Lower lobe of right lung (tissue), 2 donors: ENCODE measurements around the gene RAB11FIP5. TPM values are rescaled to one million over a fixed set of nuclear protein-coding genes. Genes with fewer than 3 reads are reported as not detected.

Experiments used
- ATAC-seq, 2 donors: fragments of 200-7000 bp; cut with Tn5 transposase; one replicate each; pipeline ENCODE4 v1.9.1; 2020 to 2022; ENCODE audit warnings: mild to moderate bottlenecking in 2 of 2, moderate library complexity in 2 of 2
- DNase-seq: peaks from one replicate; pipeline ENCODE4 v3.0.0-alpha.2; 2020
- H3K27ac ChIP-seq: fragments of 200-600 bp; one replicate; pipeline ENCODE4 v1.8.0; 2022
- H3K27me3 ChIP-seq: fragments of 200-600 bp; one replicate; pipeline ENCODE4 v1.8.0; 2022; ENCODE audit warnings: low read depth
- H3K36me3 ChIP-seq: fragments of 200-600 bp; one replicate; pipeline ENCODE4 v1.8.0; 2022; ENCODE audit warnings: mild to moderate bottlenecking
- H3K4me1 ChIP-seq: fragments of 200-600 bp; one replicate; pipeline ENCODE4 v1.8.0; 2022
- H3K4me3 ChIP-seq: fragments of 200-600 bp; one replicate; pipeline ENCODE4 v1.8.0; 2022; ENCODE audit warnings: mild to moderate bottlenecking
- H3K9me3 ChIP-seq: fragments of 200-600 bp; one replicate; pipeline ENCODE4 v1.8.0; 2022
- intact Hi-C: fragments of 100-400 bp; cut with DNase I; formaldehyde crosslinking; loops from one replicate; pipeline ENCODE4 v1.11.0; 2022
- total RNA-seq: library from RNA; stranded (reverse); fragmentation: NEBNext Ultra II Directional; extraction: Animal tissue kit (Norgen Biotek cat#: 25700); gene quantifications from one replicate; pipeline ENCODE4 v1.2.1, GENCODE V29; 2021
- TF ChIP-seq, protein P1 (sequence below): fragments of 200-600 bp; IDR thresholded peaks from one replicate; pipeline ENCODE4 v1.8.0; 2022; ENCODE audit warnings: antibody characterized with exemption, mild to moderate bottlenecking
- donor health status: DM: no; HTN: yes; CAD: no; lungs with severe emphysema.

RAB11FIP5 gene
- total RNA-seq, 1 donor from 2014 or later, result 20.6 TPM

DNA sequence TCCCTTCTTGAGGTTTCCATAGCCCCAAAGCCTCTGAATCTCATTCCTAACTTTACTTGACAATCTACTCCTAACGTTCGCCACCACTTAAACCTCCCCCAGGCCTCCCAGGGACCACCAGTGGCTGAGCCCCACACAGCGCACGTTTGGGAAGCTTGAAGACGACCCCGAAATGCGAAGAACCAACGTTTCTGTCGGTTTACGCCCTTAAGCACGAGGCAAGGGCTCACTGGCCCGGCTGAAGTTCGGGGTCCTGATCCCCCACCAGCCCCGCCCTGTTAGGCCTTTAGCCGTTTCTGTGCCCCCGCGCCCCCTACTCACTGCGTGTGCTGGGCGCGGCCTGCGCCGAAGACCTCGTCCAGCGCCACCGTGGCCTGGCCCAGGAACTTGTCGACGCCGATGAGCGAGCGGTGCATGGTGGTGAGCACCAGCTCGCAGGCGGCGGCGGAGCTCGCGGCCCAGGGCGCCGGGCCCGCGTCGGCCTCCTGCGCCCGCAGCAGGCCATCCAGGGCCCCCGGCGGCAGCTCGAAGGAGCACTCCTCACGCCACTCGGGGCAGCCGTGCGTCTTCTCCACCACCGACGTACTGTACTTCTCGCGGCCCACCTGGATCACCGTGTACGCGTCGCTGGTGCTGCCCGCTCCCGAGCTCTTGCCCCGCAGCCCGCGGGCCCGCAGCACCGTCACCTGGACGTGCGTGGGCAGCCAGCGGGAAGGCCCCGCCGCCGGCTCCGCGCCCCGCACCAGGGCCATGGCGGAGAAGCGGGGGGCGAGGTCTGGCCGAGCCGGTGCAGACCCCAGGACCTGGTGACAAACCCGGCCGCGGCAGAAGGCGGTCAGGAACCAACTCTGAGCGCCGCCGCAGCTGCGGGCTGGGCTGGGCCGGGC is 479 bp downstream of the RAB11FIP5 start:
- H3K4me1 ChIP-seq, result peaks cover 47% of the 10 kb centered on the region
- peak; percentile 60 for DNase-seq
- peak overlapping the region; percentile 83 for H3K27ac ChIP-seq
- ATAC-seq, result peak; percentile 55 to 65
- peak overlapping the region; percentile 89 for H3K4me3 ChIP-seq
- no peaks in the 10 kb centered on the region for H3K36me3 ChIP-seq
- TF ChIP-seq, protein P1, sequence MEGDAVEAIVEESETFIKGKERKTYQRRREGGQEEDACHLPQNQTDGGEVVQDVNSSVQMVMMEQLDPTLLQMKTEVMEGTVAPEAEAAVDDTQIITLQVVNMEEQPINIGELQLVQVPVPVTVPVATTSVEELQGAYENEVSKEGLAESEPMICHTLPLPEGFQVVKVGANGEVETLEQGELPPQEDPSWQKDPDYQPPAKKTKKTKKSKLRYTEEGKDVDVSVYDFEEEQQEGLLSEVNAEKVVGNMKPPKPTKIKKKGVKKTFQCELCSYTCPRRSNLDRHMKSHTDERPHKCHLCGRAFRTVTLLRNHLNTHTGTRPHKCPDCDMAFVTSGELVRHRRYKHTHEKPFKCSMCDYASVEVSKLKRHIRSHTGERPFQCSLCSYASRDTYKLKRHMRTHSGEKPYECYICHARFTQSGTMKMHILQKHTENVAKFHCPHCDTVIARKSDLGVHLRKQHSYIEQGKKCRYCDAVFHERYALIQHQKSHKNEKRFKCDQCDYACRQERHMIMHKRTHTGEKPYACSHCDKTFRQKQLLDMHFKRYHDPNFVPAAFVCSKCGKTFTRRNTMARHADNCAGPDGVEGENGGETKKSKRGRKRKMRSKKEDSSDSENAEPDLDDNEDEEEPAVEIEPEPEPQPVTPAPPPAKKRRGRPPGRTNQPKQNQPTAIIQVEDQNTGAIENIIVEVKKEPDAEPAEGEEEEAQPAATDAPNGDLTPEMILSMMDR, result no peak
- intact Hi-C loops, result no loop called here
- H3K9me3 ChIP-seq, result no peaks in the 10 kb centered on the region
- H3K27me3 ChIP-seq, result no peaks in the 10 kb centered on the region

DNA sequence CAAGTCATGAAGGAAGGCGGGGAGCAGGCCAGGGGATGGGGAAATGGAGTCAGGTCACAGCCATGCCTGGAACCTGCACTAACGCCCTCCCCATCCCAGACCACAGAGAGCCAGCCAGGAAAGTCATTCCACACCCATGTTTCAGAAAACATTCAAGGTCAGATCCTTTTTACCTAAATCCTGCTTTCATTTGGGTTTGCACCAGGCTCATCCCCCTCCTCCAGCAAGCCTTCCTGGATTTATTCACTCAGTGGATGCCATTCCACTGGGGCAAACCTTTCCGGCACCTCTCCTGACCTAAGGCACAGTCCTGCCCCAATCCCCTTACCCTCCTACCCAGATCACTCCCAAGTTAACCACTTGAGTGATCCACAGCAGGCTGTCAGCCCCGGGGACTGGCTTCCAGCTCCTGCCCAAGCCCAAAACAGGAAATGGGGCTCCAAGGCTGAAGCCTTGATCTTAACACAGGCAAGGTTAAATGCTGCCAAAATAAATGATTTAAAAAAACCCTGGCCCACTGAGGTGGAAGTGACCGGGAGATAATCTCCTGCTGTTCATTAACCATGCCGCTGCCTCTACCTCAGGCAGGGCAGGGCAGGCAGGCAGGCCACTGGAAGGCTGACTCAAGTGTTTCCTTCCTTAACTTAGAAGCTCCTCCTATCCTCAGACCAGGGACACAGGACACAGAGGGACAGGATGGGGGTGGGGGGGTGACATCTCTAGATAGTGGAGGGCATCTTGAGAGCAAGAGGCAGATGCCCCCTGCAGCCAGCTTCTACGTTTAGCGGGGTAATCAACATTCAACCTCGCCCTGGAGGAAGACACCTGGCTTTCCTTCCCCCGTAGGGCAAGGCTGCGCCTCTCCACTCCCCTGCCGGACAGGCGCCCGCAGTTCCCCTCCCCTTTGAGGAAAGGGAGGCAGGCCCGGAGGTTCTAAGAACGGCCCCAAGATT is 1.4 kb downstream of the RAB11FIP5 start:
- Histone ChIP-seq H3K27me3 (no peaks in the 10 kb centered on the region), H3K9me3 (no peaks in the 10 kb centered on the region), H3K4me3 (peak overlapping the region; percentile 89), H3K36me3 (no peaks in the 10 kb centered on the region), H3K4me1 (peaks cover 56% of the 10 kb centered on the region), H3K27ac (peak overlapping the region; percentile 83)
- intact Hi-C loops, result no loop called here
- DNase-seq (no peak), ATAC-seq (peak; percentile 32 to 40)
- TF ChIP-seq, protein P1, result no peak

DNA sequence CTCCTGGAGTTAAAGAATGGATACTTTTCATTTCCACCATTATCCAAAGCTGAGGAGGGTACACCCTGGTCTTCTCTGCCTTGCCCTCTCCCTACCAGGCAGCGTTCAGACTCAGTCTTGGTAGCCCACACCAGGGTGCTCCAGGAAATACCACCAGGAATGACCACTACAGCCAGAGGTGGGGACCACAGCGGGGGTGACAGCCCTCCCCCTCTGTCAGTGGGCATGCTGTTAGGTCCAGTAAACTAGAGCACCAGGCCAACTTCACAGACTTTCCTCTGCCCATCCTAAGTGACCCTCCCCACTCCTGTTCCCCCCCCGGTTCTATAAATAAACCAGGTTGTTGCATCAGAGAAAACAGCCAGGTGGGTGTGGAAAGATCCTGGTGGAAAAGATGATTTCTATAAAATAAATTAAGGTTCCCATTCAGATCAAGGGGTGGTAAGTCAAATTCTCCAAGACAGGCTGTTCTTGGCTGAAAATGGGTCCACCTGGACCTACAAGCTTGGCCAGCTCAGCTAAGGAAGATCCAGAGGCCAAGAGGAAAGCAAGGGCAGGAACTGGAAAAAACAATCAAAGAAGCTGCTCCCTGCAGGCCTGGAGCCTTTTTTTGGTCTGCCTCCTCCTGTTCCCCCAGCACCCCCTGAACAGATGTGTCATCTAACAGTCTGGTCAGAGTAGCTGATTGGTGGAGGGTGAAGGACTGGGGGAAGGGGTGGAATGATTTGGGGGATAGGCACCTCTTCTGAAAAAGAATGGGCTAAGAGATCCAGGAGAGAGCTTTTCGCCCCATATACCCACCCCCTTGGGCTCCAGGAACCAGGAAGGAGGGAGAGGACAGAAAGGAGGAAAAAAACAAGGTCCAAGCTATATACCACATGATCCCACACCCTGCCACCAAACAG is 2.3 kb downstream of the RAB11FIP5 start:
- peak overlapping the region; percentile 83 for H3K27ac ChIP-seq
- intact Hi-C loops, result no loop called here

DNA sequence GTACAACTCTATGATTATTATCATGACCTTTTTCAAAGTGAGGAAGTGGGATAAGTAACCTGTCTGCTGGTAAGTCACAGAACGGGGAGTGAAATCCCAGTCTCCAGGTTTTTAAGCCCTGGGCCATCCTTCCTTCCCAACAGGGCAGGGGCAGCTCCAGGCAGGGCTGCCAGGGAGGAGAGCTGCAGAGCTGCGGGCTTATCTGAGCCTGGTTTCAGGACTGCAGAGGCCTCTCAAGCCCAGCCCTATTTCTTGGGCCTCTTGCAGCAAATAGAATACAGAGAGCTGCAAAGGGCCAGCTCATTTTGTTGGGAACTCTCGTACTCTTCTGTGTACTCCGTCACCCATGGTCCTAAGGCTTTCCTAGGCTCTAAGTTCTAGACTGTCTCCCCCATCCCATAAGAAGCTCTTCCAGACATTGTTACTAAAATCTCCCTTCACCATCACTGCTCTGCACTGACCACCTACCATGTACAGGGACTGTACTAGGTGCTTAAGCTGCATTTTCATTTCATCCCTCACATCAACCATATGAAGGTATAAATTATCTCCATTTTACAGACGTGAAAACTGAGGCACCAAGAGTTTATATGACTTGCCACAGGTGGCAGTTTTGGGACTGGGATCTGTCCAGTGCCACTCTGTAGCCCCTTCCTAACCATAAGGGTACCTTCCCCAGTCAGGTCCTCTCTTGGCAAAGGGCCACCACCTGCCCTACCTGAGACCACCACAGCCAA is 3.1 kb downstream of the RAB11FIP5 start:
- intact Hi-C loops, result no loop called here

More for the DNA sequence above, 2.3 kb downstream of the RAB11FIP5 start:
- H3K27me3 ChIP-seq, result no peaks in the 10 kb centered on the region
- DNase-seq, result no peak
- peaks cover 56% of the 10 kb centered on the region for H3K4me1 ChIP-seq
- no peaks in the 10 kb centered on the region for H3K36me3 ChIP-seq
- H3K4me3 ChIP-seq, result peak overlapping the region; percentile 89
- ATAC-seq, result no peak
- H3K9me3 ChIP-seq, result no peaks in the 10 kb centered on the region
- TF ChIP-seq, protein P1, result no peak

More for the DNA sequence above, 3.1 kb downstream of the RAB11FIP5 start:
- DNase-seq (no peak), ATAC-seq (no peak)
- Histone ChIP-seq H3K27ac (no peak overlapping the region), H3K9me3 (no peaks in the 10 kb centered on the region), H3K27me3 (no peaks in the 10 kb centered on the region), H3K36me3 (no peaks in the 10 kb centered on the region), H3K4me3 (no peak overlapping the region), H3K4me1 (peaks cover 56% of the 10 kb centered on the region)
- TF ChIP-seq, protein P1, result no peak
